Nephron progenitor cell (in vitro differentiated cells): Measurements from ENCODE around the gene PTGER3.
A peak's percentile ranks its signal among the peaks of the same experiment; 100 is the strongest.

Experiments
- DNase-seq: peaks from one replicate; pipeline ENCODE4 v3.0.0; 2021
- H3K27ac Mint-ChIP-seq: 2 replicates; pipeline ENCODE4 v1.8.0; 2021; ENCODE audit warnings: mild to moderate bottlenecking, moderate library complexity, mixed read lengths
- H3K27me3 Mint-ChIP-seq: 2 replicates; pipeline ENCODE4 v1.8.0; 2021; ENCODE audit warnings: mild to moderate bottlenecking, low read depth, mixed read lengths; ENCODE audit not compliant: poor library complexity
- H3K36me3 Mint-ChIP-seq: 2 replicates; pipeline ENCODE4 v1.8.0; 2021; ENCODE audit warnings: low read depth, mixed read lengths
- H3K4me1 Mint-ChIP-seq: 2 replicates; pipeline ENCODE4 v1.8.0; 2021; ENCODE audit warnings: mixed read lengths
- H3K4me3 Mint-ChIP-seq: 2 replicates; pipeline ENCODE4 v1.8.0; 2021; ENCODE audit warnings: mild to moderate bottlenecking, moderate library complexity, mixed read lengths
- H3K9me3 Mint-ChIP-seq: 2 replicates; pipeline ENCODE4 v1.8.0; 2021; ENCODE audit warnings: mild to moderate bottlenecking, moderate library complexity, mixed read lengths
- CTCF ChIP-seq: fragments of 200-600 bp; sonication (generic); IDR thresholded peaks from 2 replicates; pipeline ENCODE4 v1.5.0; 2021; ENCODE audit warnings: antibody characterized with exemption

The PTGER3 gene

GRCh38 chr1:71068325-71069240 is 21.0 kb upstream of the PTGER3 start:
- Mint-ChIP-seq H3K4me3 (no peak overlapping the region), H3K4me1 (no peaks in the 10 kb centered on the region), H3K27me3 (no peaks in the 10 kb centered on the region), H3K9me3 (no peaks in the 10 kb centered on the region), H3K27ac (peak overlapping the region; percentile 36), H3K36me3 (peaks cover 67% of the 10 kb centered on the region)
- no peak for TF ChIP-seq CTCF
- DNase-seq: no peak

GRCh38 chr1:71054791-71055190 is 7.2 kb upstream of the PTGER3 start:
- H3K27ac Mint-ChIP-seq: peak overlapping the region; percentile 45
- H3K9me3 Mint-ChIP-seq: no peaks in the 10 kb centered on the region
- DNase-seq: no peak
- peaks cover 26% of the 10 kb centered on the region for H3K36me3 Mint-ChIP-seq
- no peak overlapping the region for H3K4me3 Mint-ChIP-seq
- peaks cover 8% of the 10 kb centered on the region for H3K27me3 Mint-ChIP-seq
- H3K4me1 Mint-ChIP-seq: peaks cover 6% of the 10 kb centered on the region
- TF ChIP-seq CTCF: no peak

- Mint-ChIP-seq H3K27ac (no peak overlapping the region), H3K36me3 (peaks cover 23% of the 10 kb centered on the region), H3K9me3 (no peaks in the 10 kb centered on the region), H3K27me3 (peaks cover 11% of the 10 kb centered on the region), H3K4me3 (no peak overlapping the region), H3K4me1 (peaks cover 6% of the 10 kb centered on the region)
- TF ChIP-seq CTCF: no peak
- DNase-seq: no peak
These were observed 6.7 kb upstream of the PTGER3 start for GRCh38 chr1:71054281-71054731.

- TF ChIP-seq CTCF: no peak
- no peak for DNase-seq
- peaks cover 6% of the 10 kb centered on the region for H3K4me1 Mint-ChIP-seq
- H3K36me3 Mint-ChIP-seq: peaks cover 19% of the 10 kb centered on the region
- no peaks in the 10 kb centered on the region for H3K9me3 Mint-ChIP-seq
- no peak overlapping the region for H3K27ac Mint-ChIP-seq
- H3K27me3 Mint-ChIP-seq: peaks cover 17% of the 10 kb centered on the region
- H3K4me3 Mint-ChIP-seq: no peak overlapping the region
These were observed 6.1 kb upstream of the PTGER3 start for GRCh38 chr1:71053758-71054157.

- H3K4me1 Mint-ChIP-seq: peaks cover 6% of the 10 kb centered on the region
- H3K4me3 Mint-ChIP-seq: no peak overlapping the region
- H3K27ac Mint-ChIP-seq: no peak overlapping the region
- H3K27me3 Mint-ChIP-seq: peaks cover 23% of the 10 kb centered on the region
- no peak for TF ChIP-seq CTCF
- DNase-seq: no peak
- H3K9me3 Mint-ChIP-seq: no peaks in the 10 kb centered on the region
- peaks cover 16% of the 10 kb centered on the region for H3K36me3 Mint-ChIP-seq
These were observed 5.5 kb upstream of the PTGER3 start for GRCh38 chr1:71053146-71053545.
